Measurements from ENCODE around the gene SPATA9.
"Not testable (repeated sequence)": the region's sequence is repeated elsewhere in the genome, so short reads cannot be mapped to it uniquely, and the experiment has no call there.

Gene SPATA9

GRCh38 chr5:95641741-95642220 lies 41.0 kb downstream of the SPATA9 start:
- no peak for DNase-seq

GRCh38 chr5:95638632-95639031 lies 44.2 kb downstream of the SPATA9 start:
- no peak for DNase-seq

GRCh38 chr5:95634081-95634480 lies 48.7 kb downstream of the SPATA9 start:
- DNase-seq: no peak

GRCh38 chr5:95633671-95634070 lies 49.1 kb downstream of the SPATA9 start:
- no peak for DNase-seq

GRCh38 chr5:95632942-95633341 lies 49.8 kb downstream of the SPATA9 start:
- DNase-seq: not testable (repeated sequence)

- peak; percentile 77 for DNase-seq
Measured at GRCh38 chr5:95631991-95632675, 50.7 kb downstream of the SPATA9 start.

GRCh38 chr5:95631255-95631958 lies 51.4 kb downstream of the SPATA9 start:
- DNase-seq: no peak

GRCh38 chr5:95630394-95630917 lies 52.3 kb downstream of the SPATA9 start:
- DNase-seq: no peak

- DNase-seq: no peak
Measured at GRCh38 chr5:95628933-95629332, 53.9 kb downstream of the SPATA9 start.

GRCh38 chr5:95627971-95628810 lies 54.6 kb downstream of the SPATA9 start:
- DNase-seq: no peak

GRCh38 chr5:95626701-95627100 lies 56.1 kb downstream of the SPATA9 start:
- DNase-seq: no peak

- no peak for DNase-seq
Measured at GRCh38 chr5:95624368-95624767, 58.4 kb downstream of the SPATA9 start.

- no peak for DNase-seq
Measured at GRCh38 chr5:95623706-95624105, 59.1 kb downstream of the SPATA9 start.

- DNase-seq: peak; percentile 16
Measured at GRCh38 chr5:95621839-95622629, 60.8 kb downstream of the SPATA9 start.

GRCh38 chr5:95620870-95621838 lies 61.6 kb downstream of the SPATA9 start:
- peak; percentile 60 for DNase-seq

- DNase-seq: peak; percentile 73
Measured at GRCh38 chr5:95620030-95620869, 62.5 kb downstream of the SPATA9 start, which contains the start of gene GPR150. TSS of gene GPR150 (plus strand) at chr5:95620087. CDS start at chr5:95620276, 189 bp downstream.

- no peak for DNase-seq
Measured at GRCh38 chr5:95619514-95620029, 63.2 kb downstream of the SPATA9 start.

- DNase-seq: no peak
Measured at GRCh38 chr5:95619096-95619495, 63.7 kb downstream of the SPATA9 start.

- DNase-seq: no peak
Measured at GRCh38 chr5:95617057-95617456, 65.7 kb downstream of the SPATA9 start.

GRCh38 chr5:95615164-95615467 lies 67.7 kb downstream of the SPATA9 start:
- DNase-seq: no peak

Data from activated naive CD4-positive, alpha-beta T cell treated with Interleukin-2 at 50 U/mL for 16 hours (primary cell).